Astrocyte of the spinal cord (primary cell): ENCODE measurements around the gene FOXC1.
A peak's percentile ranks its signal among the peaks of the same experiment; 100 is the strongest.

ENCODE experiments used
- DNase-seq: peaks from one replicate; pipeline ENCODE4 v3.0.0; 2011; ENCODE audit warnings: low read depth, low spot score
- H3K4me3 ChIP-seq: 2 replicates; pipeline ENCODE4 v1.5.1; 2011; ENCODE audit warnings: low read depth, mild to moderate bottlenecking, low read length, moderate library complexity
- CTCF ChIP-seq: IDR thresholded peaks from 2 replicates; pipeline ENCODE4 v1.5.1; 2012; ENCODE audit warnings: low read depth, mild to moderate bottlenecking, low read length, inconsistent platforms
- in situ Hi-C: cut with HindIII; loops from 2 replicates; pipeline ENCODE4 v1.10.0; 2017; ENCODE audit warnings: low sequenced_read_pairs

Gene FOXC1

GRCh38 chr6:1630212-1630770 lies 20.6 kb downstream of the FOXC1 start:
- H3K4me3 ChIP-seq, result no peak overlapping the region
- no peak for TF ChIP-seq CTCF
- in situ Hi-C loops, result no loop called here
- no peak for DNase-seq

GRCh38 chr6:1630771-1631217 lies 21.1 kb downstream of the FOXC1 start:
- no peak overlapping the region for H3K4me3 ChIP-seq
- peak; percentile 32 for DNase-seq
- in situ Hi-C loops, result no loop called here
- no peak for TF ChIP-seq CTCF

- DNase-seq, result no peak
- no peak for TF ChIP-seq CTCF
- in situ Hi-C loops, result no loop called here
- H3K4me3 ChIP-seq, result no peak overlapping the region
These were observed 21.5 kb downstream of the FOXC1 start for GRCh38 chr6:1631251-1631650.

GRCh38 chr6:1633366-1634021 lies 23.8 kb downstream of the FOXC1 start:
- in situ Hi-C loops, result no loop called here
- no peak for DNase-seq

GRCh38 chr6:1634081-1634480 lies 24.4 kb downstream of the FOXC1 start:
- no peak overlapping the region for H3K4me3 ChIP-seq
- TF ChIP-seq CTCF, result no peak
- no peak for DNase-seq
- in situ Hi-C loops, result no loop called here

More at GRCh38 chr6:1633366-1634021, 23.8 kb downstream of the FOXC1 start:
- no peak for TF ChIP-seq CTCF
- H3K4me3 ChIP-seq, result no peak overlapping the region

GRCh38 chr6:1635305-1636010 lies 25.7 kb downstream of the FOXC1 start:
- TF ChIP-seq CTCF, result no peak
- in situ Hi-C loops, result no loop called here
- no peak for DNase-seq

More at GRCh38 chr6:1635305-1636010, 25.7 kb downstream of the FOXC1 start:
- H3K4me3 ChIP-seq, result no peak overlapping the region
